Measurements from ENCODE around the gene BAHCC1. TPM values are rescaled to one million over a fixed set of nuclear protein-coding genes. Genes with fewer than 3 reads are reported as not detected.

Gene BAHCC1
- total RNA-seq, 1 experiment from 2014 or later: 9.9 TPM

DNA sequence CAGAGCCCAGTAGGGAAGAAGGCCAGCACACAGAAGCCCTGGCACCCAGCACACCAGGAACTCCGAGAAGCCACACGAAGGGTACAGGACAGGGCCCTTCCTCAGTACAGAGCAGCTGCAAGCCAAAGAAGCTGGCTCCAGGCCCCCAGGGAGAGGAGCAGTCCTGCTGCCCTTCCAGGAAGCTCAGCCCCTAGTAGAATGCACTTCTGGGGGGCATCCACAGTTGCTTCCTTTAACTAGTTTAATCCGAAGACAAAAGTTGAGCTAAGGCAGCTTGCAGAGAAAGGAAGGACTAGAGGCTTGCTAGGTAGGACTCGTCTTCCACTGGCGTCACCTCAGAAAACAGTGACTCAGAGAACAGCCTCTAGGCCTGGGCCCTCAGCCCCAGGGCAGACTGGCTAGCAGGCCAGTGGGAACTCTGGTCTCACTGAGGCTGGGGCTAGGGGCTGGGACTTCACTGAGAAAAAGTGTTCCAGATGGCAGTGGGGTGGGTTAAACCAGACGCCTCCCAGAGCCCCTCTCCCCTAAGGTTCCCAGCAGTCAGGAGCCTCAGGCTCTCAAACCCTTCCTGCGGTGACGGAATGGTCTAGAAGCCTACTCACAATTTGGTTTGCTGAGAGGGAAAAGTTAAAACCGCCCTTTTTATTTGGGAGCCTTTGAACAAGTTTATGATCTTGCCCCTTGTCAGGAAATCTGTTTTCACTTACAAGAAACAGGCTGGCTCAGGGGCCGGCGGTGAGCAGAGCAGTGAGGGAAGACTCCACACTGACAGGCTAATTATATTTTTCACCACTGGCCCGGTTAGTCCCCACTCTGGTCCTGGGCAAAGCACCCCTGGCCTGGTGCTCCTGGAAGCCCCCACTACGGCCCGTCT is 75.9 kb downstream of the BAHCC1 start:
- H3K9me3 ChIP-seq (ENCODE audit: low read length): no peaks in the 10 kb centered on the region
- peak; percentile 67 for ATAC-seq
- peak; percentile 57 for DNase-seq
- no peaks in the 10 kb centered on the region for H3K27me3 ChIP-seq (ENCODE audit: low read length)
- no peaks in the 10 kb centered on the region for H3K36me3 ChIP-seq (ENCODE audit: low read depth, low read length)
- H3K9me2 ChIP-seq (replicated peaks; ENCODE audit: low read length): no peaks in the 10 kb centered on the region
- H3K9ac ChIP-seq (ENCODE audit: low read length): no peak overlapping the region
- POLR2A ChIA-PET (ENCODE audit: unreplicated experiment): no interaction called here
- no peak for TF ChIP-seq EZH2 (IDR thresholded peaks at IDR 0.05; ENCODE audit: low read length, unreplicated experiment)
- TF ChIP-seq EZH2phosphoT487 (IDR thresholded peaks at IDR 0.05; ENCODE audit: borderline replicate concordance, low read length): no peak
- TF ChIP-seq, protein P1, sequence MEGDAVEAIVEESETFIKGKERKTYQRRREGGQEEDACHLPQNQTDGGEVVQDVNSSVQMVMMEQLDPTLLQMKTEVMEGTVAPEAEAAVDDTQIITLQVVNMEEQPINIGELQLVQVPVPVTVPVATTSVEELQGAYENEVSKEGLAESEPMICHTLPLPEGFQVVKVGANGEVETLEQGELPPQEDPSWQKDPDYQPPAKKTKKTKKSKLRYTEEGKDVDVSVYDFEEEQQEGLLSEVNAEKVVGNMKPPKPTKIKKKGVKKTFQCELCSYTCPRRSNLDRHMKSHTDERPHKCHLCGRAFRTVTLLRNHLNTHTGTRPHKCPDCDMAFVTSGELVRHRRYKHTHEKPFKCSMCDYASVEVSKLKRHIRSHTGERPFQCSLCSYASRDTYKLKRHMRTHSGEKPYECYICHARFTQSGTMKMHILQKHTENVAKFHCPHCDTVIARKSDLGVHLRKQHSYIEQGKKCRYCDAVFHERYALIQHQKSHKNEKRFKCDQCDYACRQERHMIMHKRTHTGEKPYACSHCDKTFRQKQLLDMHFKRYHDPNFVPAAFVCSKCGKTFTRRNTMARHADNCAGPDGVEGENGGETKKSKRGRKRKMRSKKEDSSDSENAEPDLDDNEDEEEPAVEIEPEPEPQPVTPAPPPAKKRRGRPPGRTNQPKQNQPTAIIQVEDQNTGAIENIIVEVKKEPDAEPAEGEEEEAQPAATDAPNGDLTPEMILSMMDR (conservative IDR thresholded peaks at IDR 0.05; ENCODE audit: low read depth, low read length): no peak
- intact Hi-C loops (cut with micrococcal nuclease): no loop called here
- no peak overlapping the region for H2AFZ ChIP-seq (ENCODE audit: low read length)
- H3K4me1 ChIP-seq (ENCODE audit: insufficient read depth, low read length): no peaks in the 10 kb centered on the region
- CTCF ChIA-PET: interaction anchor here (0.5 kb wide), 1 partner anchor 9 kb away, joined by 3 read pairs; no protein-coding TSS in a partner anchor
- no TSS peak for BruUV-seq (replicated peaks)
- H3K4me3 ChIP-seq (ENCODE audit: low read length): no peak overlapping the region
- no peak overlapping the region for H3K4me2 ChIP-seq (ENCODE audit: low read length)
- H3F3A ChIP-seq (ENCODE audit: low read length, unreplicated experiment): no peaks in the 10 kb centered on the region
- H3K79me2 ChIP-seq (ENCODE audit: low read length): no peaks in the 10 kb centered on the region
- no peaks in the 10 kb centered on the region for H4K20me1 ChIP-seq (ENCODE audit: low read length)
- no peak overlapping the region for H3K27ac ChIP-seq (ENCODE audit: low read length)

DNA sequence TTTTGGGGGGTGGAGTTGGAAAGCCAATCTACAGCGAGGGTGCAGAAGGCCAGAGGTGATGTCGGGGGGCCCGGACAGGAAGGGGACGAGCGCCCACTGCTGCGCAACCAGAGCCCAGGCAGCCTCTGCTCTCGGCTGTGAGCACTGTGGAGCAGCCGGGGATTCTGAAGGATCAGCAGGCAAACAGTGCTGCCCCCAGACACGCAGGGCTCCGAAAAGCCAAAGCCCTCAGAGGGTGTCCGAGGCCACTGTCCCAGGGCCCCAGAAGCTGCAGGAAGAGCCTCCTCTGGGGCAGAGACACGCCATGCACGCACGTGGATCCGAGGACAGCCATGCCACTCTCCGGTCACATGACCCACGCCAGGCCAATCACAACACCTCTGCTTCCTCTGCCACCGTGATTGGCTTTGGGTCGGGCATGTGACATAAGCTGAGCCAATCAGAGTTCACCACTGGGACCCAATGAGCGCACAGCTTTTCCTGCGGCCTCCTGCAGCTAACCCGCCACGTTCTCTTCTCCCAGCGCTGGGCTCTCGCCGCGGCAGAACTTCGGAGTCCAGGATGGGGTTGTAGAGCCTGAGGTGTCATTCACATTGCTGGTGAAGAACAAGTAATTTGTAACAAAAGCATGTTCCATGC is 76.7 kb downstream of the BAHCC1 start:
- ChIA-PET POLR2A (ENCODE audit: unreplicated experiment) (no interaction called here), CTCF (no interaction called here)
- no peaks in the 10 kb centered on the region for H3F3A ChIP-seq (ENCODE audit: low read length, unreplicated experiment)
- no peaks in the 10 kb centered on the region for H3K4me1 ChIP-seq (ENCODE audit: insufficient read depth, low read length)
- no peak overlapping the region for H3K4me3 ChIP-seq (ENCODE audit: low read length)
- H3K9me2 ChIP-seq (replicated peaks; ENCODE audit: low read length): no peaks in the 10 kb centered on the region
- H4K20me1 ChIP-seq (ENCODE audit: low read length): no peaks in the 10 kb centered on the region
- no TSS peak for BruUV-seq (replicated peaks)
- no peak overlapping the region for H3K9ac ChIP-seq (ENCODE audit: low read length)
- ATAC-seq: no peak
- H3K9me3 ChIP-seq (ENCODE audit: low read length): no peaks in the 10 kb centered on the region
- H3K79me2 ChIP-seq (ENCODE audit: low read length): no peaks in the 10 kb centered on the region
- H3K4me2 ChIP-seq (ENCODE audit: low read length): no peak overlapping the region
- no peak overlapping the region for H3K27ac ChIP-seq (ENCODE audit: low read length)
- TF ChIP-seq, protein P1 (conservative IDR thresholded peaks at IDR 0.05; ENCODE audit: low read depth, low read length): no peak
- TF ChIP-seq EZH2phosphoT487 (IDR thresholded peaks at IDR 0.05; ENCODE audit: borderline replicate concordance, low read length): no peak
- TF ChIP-seq EZH2 (IDR thresholded peaks at IDR 0.05; ENCODE audit: low read length, unreplicated experiment): no peak
- no peak overlapping the region for H2AFZ ChIP-seq (ENCODE audit: low read length)
- intact Hi-C loops (cut with micrococcal nuclease): no loop called here
- H3K36me3 ChIP-seq (ENCODE audit: low read depth, low read length): no peaks in the 10 kb centered on the region
- no peak for DNase-seq
- H3K27me3 ChIP-seq (ENCODE audit: low read length): no peaks in the 10 kb centered on the region

DNA sequence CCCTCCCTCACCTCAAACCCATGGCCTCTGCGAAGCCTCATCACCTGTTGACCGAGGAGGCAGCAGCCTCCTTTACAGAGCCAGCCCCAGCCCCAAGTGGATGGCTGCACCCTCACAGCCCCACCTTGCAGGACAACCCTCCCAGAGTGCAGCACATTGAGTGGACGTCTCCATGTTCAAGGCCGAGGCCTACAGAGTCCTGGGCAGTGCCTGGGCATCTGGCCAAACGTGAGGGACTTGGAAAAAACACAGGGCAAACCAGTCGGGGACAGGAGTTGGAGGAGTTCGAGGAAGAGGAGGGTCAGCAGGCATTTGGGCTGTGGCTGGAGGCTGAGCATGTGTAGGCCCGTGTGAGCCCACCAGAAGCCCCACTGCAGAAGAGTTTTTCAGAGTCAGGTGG is 77.8 kb downstream of the BAHCC1 start:
- Histone ChIP-seq H3K27me3 (ENCODE audit: low read length) (no peaks in the 10 kb centered on the region), H3K4me2 (ENCODE audit: low read length) (no peak overlapping the region), H3K9me3 (ENCODE audit: low read length) (no peaks in the 10 kb centered on the region), H3K4me1 (ENCODE audit: insufficient read depth, low read length) (no peaks in the 10 kb centered on the region), H3F3A (ENCODE audit: low read length, unreplicated experiment) (no peaks in the 10 kb centered on the region), H3K4me3 (ENCODE audit: low read length) (no peak overlapping the region), H3K79me2 (ENCODE audit: low read length) (no peaks in the 10 kb centered on the region), H2AFZ (ENCODE audit: low read length) (no peak overlapping the region), H4K20me1 (ENCODE audit: low read length) (no peaks in the 10 kb centered on the region), H3K27ac (ENCODE audit: low read length) (no peak overlapping the region), H3K36me3 (ENCODE audit: low read depth, low read length) (no peaks in the 10 kb centered on the region), H3K9ac (ENCODE audit: low read length) (no peak overlapping the region), H3K9me2 (replicated peaks; ENCODE audit: low read length) (no peaks in the 10 kb centered on the region)
- intact Hi-C loops (cut with micrococcal nuclease): no loop called here
- TF ChIP-seq EZH2 (IDR thresholded peaks at IDR 0.05; ENCODE audit: low read length, unreplicated experiment): no peak
- TF ChIP-seq EZH2phosphoT487 (IDR thresholded peaks at IDR 0.05; ENCODE audit: borderline replicate concordance, low read length): no peak
- TF ChIP-seq, protein P1 (conservative IDR thresholded peaks at IDR 0.05; ENCODE audit: low read depth, low read length): no peak
- ChIA-PET POLR2A (ENCODE audit: unreplicated experiment) (no interaction called here), CTCF (no interaction called here)
- no TSS peak for BruUV-seq (replicated peaks)
- no peak for ATAC-seq
- DNase-seq: no peak
